Retina (tissue), 1 donor: ENCODE results near the gene IGSF11.
A peak's percentile ranks its signal among the peaks of the same experiment; 100 is the strongest.
"Not testable (repeated sequence)": the region's sequence is repeated elsewhere in the genome, so short reads cannot be mapped to it uniquely, and the experiment has no call there.

Source experiments
- DNase-seq: peaks from one replicate; pipeline ENCODE4 v3.0.0-alpha.2; 2016

IGSF11 gene, protein sequence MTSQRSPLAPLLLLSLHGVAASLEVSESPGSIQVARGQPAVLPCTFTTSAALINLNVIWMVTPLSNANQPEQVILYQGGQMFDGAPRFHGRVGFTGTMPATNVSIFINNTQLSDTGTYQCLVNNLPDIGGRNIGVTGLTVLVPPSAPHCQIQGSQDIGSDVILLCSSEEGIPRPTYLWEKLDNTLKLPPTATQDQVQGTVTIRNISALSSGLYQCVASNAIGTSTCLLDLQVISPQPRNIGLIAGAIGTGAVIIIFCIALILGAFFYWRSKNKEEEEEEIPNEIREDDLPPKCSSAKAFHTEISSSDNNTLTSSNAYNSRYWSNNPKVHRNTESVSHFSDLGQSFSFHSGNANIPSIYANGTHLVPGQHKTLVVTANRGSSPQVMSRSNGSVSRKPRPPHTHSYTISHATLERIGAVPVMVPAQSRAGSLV

DNA sequence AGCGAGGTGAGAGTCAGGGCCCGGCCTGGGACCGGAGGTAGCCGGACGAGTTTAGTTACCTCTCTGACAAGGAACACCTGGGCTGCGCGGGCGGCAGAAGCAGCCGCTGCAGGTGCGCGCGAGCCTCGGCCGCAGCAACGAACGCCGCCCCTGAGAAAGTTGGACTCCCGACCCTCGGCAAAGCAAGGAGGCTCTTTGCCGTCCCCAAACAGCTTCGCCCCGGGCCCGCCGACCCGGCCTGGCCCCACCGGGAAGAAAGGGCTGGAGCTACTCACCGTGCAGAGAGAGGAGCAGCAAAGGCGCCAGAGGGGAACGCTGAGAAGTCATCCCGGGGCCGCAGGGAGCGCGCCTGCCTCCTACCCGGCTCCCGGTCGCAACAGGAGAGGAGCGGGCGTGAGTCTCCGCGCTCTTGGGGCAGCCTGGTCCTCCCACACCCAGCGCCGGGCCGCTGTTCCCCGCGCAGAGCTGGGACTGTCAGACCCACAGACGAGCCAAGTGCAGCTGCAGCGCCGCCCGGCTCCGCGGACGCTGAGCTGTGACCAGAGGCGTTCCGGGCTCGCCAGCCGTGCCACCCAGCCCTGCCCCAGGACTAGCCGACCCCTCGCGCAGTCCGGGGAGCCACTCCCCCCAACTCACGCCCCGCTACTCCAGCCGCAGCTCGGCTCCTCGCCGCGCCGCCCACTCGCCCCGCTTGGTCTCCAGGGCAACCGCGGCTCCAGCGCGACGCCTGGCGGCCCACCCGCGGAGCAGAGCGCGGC is at the start of gene IGSF11:
IGSF11 (minus strand) TSS at position 591 of the 758 bp plus-strand sequence; CDS start at position 327, 264 bp downstream.
- peak; percentile 95 for DNase-seq

DNA sequence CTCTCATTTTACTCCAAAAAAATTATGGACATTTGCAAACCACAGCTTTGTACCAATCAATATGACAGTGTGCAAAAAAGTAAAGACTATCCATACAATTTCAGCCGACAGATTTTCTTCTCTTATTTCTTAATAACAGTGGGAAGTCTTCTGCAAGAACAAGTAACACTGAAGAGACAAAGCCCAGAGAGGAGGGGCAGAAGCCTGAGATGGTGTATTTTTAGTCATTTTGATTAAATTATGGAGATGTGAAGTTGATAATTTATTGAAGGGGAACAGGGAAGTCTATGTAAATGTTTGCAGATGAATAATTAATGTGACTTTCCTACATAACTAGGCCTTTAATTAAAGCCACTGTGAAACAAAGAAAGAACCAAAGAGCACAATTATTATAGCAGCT is 45.7 kb upstream of the IGSF11 start:
- no peak for DNase-seq

DNA sequence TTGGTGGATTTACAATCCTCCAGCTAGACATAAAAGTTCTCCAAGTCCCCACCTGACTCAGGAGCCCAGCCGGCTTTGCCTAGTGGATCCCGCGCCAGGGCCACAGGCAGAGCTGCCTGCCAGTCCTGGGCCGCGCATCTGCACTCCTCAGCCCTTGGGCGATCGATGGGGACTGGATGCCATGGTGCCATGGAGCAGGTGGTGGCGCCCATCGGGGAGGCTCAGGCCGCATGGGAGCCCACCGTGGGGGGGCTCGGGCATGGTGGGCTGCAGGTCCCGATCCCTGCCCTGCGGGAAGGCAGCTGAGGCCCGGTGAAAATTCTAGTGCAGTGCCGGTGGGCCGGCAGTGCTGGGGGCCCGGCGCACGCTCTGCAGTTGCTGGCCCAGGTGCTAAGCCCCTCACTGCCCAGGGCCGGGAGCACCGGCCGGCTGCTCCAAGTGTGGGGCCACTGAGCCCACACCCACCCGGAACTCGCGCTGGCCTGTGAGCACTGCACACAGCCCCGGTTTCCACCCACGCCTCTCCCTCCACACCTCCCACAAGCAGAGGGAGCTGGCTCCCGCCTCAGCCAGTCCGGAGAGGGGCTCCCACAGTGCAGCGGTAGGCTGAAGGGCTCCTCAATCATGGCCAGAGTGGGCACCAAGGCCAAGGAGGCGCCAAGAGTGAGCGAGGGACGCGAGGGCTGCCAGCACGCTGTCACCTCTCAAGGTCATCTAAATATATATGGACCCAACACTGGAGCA is 38.8 kb upstream of the IGSF11 start:
- no peak for DNase-seq

DNA sequence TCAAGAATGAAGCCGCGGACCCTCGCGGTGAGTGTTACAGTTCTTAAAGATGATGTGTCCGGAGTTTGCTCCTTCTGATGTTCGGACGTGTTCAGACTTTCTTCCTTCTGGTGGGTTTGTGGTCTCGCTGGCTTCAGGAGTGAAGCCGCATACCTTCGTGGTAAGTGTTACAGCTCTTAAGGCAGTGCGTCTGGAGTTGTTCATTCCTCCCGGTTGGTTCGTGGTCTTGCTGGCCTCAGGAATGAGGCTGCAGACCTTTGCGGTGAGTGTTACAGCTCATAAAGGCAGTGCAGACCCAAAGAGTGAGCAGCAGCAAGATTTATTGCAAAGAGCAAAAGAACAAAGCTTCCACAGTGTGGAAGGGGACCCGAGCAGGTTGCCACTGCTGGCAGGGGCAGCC is 37.8 kb upstream of the IGSF11 start:
- not testable (repeated sequence) for DNase-seq

DNA sequence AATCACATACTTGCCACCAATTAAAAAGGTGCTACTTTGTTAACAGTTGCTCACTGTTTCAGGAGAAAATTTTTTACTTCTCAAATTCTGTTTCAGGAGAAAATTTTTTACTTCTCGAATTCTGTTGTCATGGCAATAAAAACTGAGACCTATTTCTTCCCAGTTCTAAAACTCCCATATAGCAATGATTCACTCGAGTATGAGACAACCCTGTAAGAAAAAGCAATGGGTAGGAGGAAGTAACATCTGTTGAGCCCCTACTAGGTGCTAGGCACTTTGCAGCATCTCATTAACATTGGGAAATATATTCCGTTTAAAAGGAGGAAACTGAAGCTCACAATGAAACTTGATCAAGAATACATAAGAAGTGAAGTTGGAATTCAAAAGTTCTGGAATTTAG is 35.1 kb upstream of the IGSF11 start:
- DNase-seq: no peak

DNA sequence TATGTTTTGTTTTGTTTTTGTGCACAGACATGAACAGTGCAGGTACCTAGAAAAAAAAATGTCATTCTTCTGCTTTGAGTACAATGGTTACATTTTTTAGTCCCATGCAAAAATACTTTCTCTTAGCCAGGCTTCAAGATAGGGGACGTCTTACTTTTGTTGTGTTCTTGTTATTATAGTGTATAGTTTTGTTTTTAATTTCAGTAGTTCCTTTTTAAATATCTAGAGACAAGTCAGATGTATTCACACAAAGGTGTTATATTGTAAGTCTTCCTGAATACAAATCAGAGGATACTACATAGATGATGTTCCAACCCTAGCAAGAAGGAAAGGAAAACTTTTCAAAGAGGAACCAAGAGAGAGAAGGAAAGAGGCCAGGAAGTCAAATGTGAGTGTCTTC is 28.8 kb upstream of the IGSF11 start:
- DNase-seq: no peak

DNA sequence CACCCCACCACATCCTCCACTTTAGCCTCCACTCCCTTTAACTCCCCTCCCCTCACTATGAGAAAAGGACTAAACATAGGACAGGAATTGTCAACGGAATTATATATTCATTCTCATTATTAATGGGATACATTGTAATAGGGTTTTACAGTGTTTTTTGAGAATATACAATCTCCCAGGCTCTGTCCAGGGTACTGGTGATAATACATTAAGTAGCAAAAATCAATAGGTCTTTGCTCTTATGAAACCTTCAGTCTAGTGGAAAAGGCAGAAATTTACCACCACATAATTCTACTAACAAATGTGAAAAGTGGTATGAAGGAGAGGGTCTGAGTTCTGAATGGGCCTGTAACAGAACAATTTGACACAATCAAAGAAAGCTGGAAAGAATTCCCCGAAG is 28.2 kb upstream of the IGSF11 start:
- no peak for DNase-seq

DNA sequence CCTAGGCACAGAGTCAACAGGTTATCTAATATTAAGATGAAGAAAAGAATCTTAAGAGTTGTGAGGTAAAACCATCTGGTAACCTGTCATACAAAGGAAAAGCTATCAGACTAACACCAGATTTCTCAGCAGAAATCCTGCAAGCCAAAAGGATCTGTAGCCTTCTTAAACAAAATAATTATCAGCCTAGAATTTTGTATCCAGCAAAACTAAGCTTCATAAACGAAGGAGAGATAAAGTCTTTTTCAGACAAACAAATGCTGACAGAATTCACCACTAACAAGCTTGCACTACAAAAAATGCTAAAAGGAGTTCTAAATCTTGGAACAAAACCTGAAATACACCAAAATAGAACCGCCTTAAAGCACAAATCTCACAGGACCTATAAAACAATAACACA is 9.9 kb upstream of the IGSF11 start:
- DNase-seq: no peak

DNA sequence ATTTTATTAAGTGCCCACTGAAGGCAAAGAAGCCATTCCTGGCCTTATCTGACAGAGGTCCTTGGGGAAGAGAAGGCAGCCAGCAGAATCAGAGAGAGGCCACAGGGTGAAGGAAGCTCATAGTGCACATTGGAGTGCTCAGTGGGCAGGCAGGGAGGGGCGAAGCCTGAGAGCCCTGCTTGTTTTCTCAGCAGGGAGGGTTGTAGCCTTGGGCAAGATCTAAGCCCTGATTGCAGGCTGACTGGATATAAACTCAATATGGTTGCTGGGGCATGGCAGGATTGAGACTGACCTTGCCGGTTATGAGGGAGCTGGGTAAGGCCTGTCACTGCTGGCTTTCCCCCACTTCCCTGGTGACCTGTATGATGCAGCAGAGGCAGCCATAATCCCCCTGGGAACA is 7.5 kb upstream of the IGSF11 start:
- DNase-seq: no peak

DNA sequence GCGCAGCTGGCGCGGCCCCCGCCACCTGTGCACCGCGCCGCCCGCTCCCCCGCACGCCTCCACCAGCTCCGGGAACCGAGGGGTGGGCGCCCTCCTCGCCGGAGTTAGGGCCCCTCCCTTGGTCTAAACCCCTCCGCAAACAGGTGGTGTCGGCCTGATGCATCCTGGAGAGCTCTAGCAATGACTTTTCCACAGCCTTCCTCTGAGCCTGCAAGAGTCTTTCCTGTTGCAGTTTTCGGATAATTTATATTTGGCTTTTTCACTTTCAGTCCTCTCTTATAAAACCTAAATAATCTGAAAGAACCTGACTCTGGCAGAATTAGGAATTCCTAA is 334 bp upstream of the IGSF11 start:
- DNase-seq: no peak

DNA sequence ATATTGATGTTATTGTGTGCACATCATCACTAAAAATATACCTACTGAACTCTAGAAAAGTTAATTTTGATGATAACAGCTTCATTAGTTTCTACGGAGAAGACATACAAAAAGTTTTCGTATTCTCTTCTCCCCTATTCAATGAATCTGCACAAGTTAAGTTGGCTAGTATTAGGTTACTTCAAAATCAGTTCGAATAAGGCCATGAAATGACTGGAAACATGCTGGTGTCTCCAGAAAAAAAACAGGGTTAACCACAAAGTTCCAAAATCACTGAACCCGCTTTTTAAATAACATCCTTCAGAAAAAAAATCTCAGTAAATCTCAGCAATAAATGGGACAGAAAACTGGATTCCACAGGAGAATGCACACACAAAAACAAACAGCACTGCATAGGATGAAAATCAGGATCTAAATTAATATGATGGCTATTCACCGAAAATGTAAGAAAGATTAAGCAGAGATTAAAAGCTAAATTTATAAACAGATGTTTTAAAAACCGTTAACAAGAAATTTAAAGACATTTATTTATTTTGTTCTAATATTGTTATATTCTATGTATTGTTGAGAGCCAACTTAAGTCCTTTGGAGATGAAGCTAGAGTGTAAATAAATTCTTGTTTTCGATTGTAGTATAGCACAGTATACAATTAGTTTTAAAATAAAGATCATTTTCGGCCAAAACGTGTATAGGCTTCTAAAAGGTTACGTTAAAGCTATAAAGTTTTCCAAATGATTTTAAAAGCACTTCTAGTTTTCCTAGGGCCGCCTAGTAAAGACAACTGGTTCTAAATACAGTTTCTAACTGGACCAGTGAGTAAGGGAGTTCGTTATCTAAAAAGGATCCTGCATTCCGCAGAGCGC is 1.0 kb downstream of the IGSF11 start:
- no peak for DNase-seq

DNA sequence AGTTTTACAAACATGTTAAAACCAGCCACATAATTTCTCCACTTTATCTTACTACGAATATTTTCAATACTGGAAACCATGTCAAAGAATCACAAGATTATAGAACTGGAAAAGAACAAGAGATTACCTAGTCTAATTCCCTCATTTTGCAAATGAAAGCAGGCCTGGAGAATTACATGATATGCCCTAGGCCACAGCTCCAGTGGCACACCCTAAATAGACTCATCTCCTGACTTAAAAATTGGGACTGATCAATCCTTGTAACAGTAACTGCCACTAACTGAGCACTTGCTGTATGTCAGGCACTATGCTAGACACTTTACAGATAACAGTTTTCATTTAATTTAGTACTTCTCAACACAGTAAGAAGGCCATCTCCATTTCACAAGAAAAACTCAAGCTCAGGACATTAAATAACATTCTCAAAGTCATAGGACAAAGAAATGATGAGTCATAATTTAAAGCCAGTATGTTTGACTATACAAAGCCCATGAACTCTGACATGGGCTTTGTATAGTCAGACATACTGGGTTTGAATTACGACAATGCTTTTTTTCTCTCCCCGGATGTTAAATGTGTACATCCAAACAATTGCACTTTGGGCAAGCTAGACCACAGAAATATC is 9.4 kb downstream of the IGSF11 start:
- DNase-seq: no peak

DNA sequence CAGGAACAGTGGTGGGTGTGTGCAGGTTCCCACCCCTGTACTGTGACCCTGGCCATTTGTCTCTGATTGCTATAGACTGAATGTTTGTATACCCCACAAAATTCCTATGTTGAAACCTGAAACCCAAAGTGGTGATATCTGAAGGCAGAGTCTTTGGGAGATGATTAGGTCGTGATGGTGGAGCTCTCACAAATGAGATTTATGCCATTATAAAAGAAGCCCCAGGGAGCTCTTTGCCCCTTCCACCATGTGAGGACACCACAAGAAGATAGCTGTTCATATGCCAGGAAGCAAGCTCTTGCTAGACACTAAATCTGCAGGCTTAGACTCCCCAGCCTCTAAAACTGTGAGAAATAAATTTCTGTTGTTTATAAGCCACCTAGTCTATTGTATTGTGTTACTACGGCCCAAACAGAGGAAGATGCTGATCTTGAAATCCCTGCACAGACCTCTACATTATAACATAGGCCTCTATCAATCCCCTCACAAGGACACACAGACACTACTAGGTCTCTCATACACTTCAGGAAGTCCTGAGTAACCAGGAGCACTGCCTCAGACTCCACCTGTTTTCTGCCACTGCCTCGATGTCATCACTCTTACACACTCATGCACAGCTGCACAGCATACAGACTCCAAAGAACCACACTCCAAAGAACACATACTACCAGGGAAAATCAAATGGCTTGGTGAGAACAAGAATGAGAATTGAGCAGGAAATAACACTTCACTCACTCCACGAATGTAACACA is 14.7 kb downstream of the IGSF11 start:
- DNase-seq: no peak

DNA sequence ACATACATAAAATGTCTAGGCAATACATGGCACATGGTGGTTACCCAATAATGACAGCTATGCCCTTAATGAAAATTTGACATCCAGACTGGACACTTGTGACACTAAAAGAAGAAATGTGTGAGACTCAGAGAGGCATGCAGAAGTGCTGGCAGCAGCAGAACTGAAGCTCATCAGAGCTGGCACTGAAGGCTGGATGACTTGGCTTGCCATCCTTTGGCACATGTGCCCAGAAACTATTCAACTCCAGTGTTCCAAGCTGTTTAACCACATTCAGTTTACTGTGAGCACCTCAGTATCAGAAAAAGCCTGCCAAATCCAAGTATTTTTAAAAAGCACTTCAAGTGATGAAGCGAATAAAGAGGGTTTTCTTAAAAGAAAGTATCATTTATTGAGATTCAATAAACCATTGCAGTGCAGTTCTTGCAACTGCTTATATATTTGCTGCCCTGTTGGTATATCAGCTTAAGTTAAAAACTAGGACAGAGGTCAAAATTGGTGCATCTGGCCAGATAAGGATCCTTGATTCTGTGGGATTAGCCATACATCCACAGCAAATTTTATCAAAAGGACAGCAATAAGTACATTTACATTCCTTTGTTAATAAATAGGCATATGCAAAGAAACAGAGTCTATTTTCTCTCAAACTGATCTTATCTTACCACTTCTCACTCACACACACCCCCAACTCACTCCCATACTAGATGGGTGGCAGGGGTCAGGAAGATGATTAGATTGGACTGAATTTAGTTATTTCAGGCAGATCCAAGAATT is 15.8 kb downstream of the IGSF11 start:
- no peak for DNase-seq

DNA sequence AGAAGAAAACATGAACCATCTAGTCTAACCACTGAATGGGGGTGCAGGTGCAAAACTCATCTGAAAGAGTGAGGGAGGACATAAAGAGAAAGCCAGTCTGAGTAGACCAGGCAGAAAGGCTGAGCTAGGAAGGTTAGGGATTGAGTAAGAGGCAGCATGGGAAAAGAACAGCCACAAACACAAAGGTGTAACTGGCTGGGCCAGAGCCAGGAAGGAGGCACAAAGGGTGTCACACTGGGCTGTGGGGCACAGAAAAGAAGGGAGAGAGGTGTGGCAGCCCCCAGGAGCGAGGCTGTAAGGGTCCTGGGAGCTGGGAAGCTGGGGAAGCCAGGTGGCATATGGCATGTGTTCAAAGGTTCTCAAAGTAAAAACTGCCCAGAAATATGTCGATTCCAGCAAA is 18.7 kb downstream of the IGSF11 start:
- no peak for DNase-seq

DNA sequence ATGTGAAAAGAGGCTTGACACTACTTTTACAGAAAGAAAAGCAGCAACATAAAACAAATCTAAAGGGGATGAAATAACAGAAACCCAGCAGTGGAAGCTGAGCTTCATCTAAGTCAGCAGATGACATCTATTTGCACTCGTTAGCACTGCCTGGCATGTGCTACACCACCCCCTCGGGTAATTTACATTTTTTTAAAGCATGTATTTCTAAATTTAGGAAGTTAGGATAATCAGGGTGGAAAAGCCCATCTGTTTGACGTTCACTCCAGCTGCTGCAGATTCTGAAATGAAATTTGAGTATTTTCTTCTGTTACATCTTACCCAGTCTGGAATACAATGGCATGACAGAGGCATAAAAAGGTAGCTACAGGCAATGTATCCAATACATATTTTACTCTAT is 20.7 kb downstream of the IGSF11 start:
- DNase-seq: no peak

DNA sequence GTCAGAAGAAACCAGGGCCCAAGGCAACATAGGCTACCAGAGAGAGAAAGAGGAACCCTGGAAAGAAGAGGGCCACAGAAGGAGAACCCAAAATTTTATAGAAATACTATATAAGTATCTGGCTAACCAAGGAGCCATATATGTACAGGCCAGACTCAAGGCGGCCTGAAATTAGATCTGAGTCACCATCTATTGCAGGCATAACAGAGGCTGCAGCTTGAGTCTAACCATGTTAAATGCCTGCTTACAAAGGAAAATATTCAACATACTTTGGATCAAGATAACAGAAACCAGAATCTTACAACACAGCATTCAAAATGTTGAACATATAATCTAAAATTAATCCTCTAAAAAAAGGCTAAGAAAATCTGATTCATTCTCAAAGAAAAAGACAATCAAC is 23.1 kb downstream of the IGSF11 start:
- DNase-seq: no peak

DNA sequence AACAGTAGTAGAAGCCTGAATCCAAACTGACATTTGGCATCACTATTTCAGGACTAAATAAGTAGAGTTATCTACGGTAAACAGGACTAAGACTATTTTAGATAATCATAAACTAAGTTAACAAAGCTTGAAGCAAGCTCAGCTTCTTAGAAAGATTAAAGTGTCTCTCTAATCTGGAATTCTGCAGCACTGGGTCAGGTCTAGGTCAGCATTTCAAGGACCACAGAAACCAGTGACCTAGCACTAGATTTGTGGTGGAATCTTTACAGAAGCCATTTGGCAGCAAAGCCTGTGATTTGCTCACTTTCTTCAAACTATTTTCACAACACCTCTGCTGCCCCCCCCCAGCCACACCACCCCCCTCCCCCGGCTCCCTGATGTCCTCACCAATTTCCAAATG is 37.5 kb downstream of the IGSF11 start:
- no peak for DNase-seq

DNA sequence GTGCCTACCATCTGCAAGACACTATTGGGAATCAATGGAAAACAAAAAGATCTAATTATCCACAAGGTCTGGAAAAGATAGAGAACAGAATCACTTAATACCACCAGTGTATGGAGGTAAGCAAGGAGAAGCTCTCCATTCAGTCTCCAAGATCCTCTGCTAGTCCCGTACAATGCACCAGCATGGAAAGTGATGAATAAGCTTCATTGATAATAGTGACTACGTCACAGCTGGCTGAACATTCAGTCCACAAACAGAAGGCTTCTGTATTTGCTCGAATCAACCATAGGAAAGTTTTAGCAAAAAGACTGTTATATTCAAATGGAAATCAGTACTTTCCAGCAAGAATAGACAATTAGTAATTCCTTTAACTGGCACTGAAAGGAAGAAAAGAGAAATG is 42.9 kb downstream of the IGSF11 start:
- DNase-seq: peak; percentile 28

DNA sequence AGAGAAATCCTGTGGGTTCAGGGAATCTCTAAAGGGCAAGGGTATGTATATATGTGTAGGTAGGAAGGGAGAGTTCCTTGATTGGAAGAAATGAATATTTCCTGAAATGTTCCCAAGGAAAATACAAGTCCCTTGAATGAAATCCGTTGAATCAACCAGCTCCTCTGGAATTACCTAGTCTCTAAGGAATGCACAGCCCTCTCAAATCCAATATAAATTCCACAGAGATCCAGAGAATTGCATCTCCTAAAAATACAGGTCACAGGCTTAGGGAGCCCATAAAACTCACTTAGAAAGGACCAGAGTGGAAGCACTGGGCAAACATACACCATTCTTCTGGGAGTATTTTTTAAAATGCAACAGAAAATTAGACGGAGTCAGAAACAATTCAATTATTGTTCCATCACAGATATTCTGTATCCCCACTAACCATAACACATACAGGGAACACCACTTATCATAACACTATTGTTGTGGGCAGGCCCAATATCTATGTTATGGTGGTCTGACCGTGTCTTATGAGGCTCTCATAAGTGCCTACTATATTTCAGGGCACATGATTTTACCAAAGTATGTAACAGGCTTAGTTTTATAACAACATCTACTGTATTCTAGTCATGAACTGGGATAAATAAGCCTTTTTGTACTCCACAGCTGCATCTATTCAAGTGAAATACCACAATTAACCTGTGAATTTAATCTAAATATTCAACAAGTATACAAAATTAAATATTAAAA is 43.7 kb downstream of the IGSF11 start:
- no peak for DNase-seq
